AG10803 (cell line): ENCODE data around the gene CEP95.
"Not testable (repeated sequence)": the region's sequence is repeated elsewhere in the genome, so short reads cannot be mapped to it uniquely, and the experiment has no call there.

Experiments
- DNase-seq: peaks from one replicate; pipeline ENCODE4 v3.0.0; 2010; ENCODE audit warnings: low read depth
- H3K4me3 ChIP-seq: 2 replicates; pipeline ENCODE4 v1.5.1; 2011; ENCODE audit warnings: mild to moderate bottlenecking, low read length, control low read depth
- CTCF ChIP-seq: conservative IDR thresholded peaks from 2 replicates; pipeline ENCODE4 v1.5.1; 2011; ENCODE audit warnings: mild to moderate bottlenecking, low read length, control low read depth, inconsistent platforms

CEP95 gene

GRCh38 chr17:64571746-64572145, 65.0 kb downstream of the CEP95 start:
- no peak for TF ChIP-seq CTCF
- H3K4me3 ChIP-seq, result no peak overlapping the region
- peak; percentile 48 for DNase-seq

GRCh38 chr17:64572682-64573154, 65.9 kb downstream of the CEP95 start:
- peak; percentile 88 for DNase-seq
- no peak for TF ChIP-seq CTCF
- no peak overlapping the region for H3K4me3 ChIP-seq

GRCh38 chr17:64573214-64573613, 66.4 kb downstream of the CEP95 start:
- H3K4me3 ChIP-seq, result no peak overlapping the region
- TF ChIP-seq CTCF, result no peak
- no peak for DNase-seq

- no peak for TF ChIP-seq CTCF
These were observed 67.9 kb downstream of the CEP95 start for GRCh38 chr17:64574646-64575045.

GRCh38 chr17:64575431-64575830, 68.7 kb downstream of the CEP95 start:
- H3K4me3 ChIP-seq, result no peak overlapping the region
- TF ChIP-seq CTCF, result no peak
- peak; percentile 36 for DNase-seq

More at GRCh38 chr17:64574646-64575045, 67.9 kb downstream of the CEP95 start:
- no peak overlapping the region for H3K4me3 ChIP-seq
- DNase-seq, result peak; percentile 36

GRCh38 chr17:64577025-64577424, 70.2 kb downstream of the CEP95 start:
- not testable (repeated sequence) for DNase-seq, H3K4me3 ChIP-seq

GRCh38 chr17:64579917-64580316, 73.1 kb downstream of the CEP95 start:
- TF ChIP-seq CTCF, result no peak
- DNase-seq, result no peak
- H3K4me3 ChIP-seq, result no peak overlapping the region
